ENCODE results near the gene GPR146. TPM values are rescaled to one million over a fixed set of nuclear protein-coding genes. Genes with fewer than 3 reads are reported as not detected.
A peak's percentile ranks its signal among the peaks of the same experiment; 100 is the strongest.

The GPR146 gene
- total and polyA plus RNA-seq, 2 of the 13 experiments (the other 11 are each of a cell fraction or from before 2014, with no cell fraction given): 2.0 to 15.9 TPM

- peak; percentile 90 for TF ChIP-seq ZBTB33 (CRISPR knock-in tag; IDR thresholded peaks at IDR 0.05)
- TF ChIP-seq ZNF597 (CRISPR knock-in tag; IDR thresholded peaks at IDR 0.05): no peak
- TF ChIP-seq CSRNP1 (CRISPR knock-in tag; IDR thresholded peaks at IDR 0.05): no peak; the same call in 1 of the 2 replicates
- TF ChIP-seq IKZF5 (CRISPR knock-in tag; IDR thresholded peaks at IDR 0.05): peak; percentile 90
- TF ChIP-seq IRX3 (CRISPR knock-in tag; IDR thresholded peaks at IDR 0.05; ENCODE audit: borderline replicate concordance, low read depth): 0 out of 2 replicates have a peak, but pooled peaks have one; percentile 30
- TF ChIP-seq ZNF3 (CRISPR knock-in tag; IDR thresholded peaks at IDR 0.05): no peak
- TF ChIP-seq CBX1 (IDR thresholded peaks at IDR 0.05; ENCODE audit: low read depth): peak; percentile 32
- TF ChIP-seq FIP1L1 (IDR thresholded peaks at IDR 0.05; ENCODE audit: borderline replicate concordance, insufficient read depth, low read depth, low read length): no peak
- TF ChIP-seq TAF1 (CRISPR knock-in tag; IDR thresholded peaks at IDR 0.05): peak; percentile 27; the same call in 1 of the 2 replicates
- TF ChIP-seq, protein P1, sequence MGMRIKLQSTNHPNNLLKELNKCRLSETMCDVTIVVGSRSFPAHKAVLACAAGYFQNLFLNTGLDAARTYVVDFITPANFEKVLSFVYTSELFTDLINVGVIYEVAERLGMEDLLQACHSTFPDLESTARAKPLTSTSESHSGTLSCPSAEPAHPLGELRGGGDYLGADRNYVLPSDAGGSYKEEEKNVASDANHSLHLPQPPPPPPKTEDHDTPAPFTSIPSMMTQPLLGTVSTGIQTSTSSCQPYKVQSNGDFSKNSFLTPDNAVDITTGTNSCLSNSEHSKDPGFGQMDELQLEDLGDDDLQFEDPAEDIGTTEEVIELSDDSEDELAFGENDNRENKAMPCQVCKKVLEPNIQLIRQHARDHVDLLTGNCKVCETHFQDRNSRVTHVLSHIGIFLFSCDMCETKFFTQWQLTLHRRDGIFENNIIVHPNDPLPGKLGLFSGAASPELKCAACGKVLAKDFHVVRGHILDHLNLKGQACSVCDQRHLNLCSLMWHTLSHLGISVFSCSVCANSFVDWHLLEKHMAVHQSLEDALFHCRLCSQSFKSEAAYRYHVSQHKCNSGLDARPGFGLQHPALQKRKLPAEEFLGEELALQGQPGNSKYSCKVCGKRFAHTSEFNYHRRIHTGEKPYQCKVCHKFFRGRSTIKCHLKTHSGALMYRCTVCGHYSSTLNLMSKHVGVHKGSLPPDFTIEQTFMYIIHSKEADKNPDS (CRISPR knock-in tag; IDR thresholded peaks at IDR 0.05): no peak
- TF ChIP-seq MED1 (CRISPR knock-in tag; IDR thresholded peaks at IDR 0.05): peak; percentile 74; the same call in 1 of the 2 replicates
- peak; percentile 85 for TF ChIP-seq ATF7-NPFF (CRISPR knock-in tag; IDR thresholded peaks at IDR 0.05; ENCODE audit: low read depth)
- TF ChIP-seq ZFY (CRISPR knock-in tag; IDR thresholded peaks at IDR 0.05): 0 out of 2 replicates have a peak, but pooled peaks have one; percentile 31
- TF ChIP-seq, protein P2, sequence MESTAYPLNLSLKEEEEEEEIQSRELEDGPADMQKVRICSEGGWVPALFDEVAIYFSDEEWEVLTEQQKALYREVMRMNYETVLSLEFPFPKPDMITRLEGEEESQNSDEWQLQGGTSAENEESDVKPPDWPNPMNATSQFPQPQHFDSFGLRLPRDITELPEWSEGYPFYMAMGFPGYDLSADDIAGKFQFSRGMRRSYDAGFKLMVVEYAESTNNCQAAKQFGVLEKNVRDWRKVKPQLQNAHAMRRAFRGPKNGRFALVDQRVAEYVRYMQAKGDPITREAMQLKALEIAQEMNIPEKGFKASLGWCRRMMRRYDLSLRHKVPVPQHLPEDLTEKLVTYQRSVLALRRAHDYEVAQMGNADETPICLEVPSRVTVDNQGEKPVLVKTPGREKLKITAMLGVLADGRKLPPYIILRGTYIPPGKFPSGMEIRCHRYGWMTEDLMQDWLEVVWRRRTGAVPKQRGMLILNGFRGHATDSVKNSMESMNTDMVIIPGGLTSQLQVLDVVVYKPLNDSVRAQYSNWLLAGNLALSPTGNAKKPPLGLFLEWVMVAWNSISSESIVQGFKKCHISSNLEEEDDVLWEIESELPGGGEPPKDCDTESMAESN (CRISPR knock-in tag; conservative IDR thresholded peaks at IDR 0.05): peak; percentile 84
- TF ChIP-seq KDM5B (CRISPR knock-in tag; IDR thresholded peaks at IDR 0.05; ENCODE audit: borderline replicate concordance): peak; percentile 61
- no peak for TF ChIP-seq CCAR2 (optimal IDR thresholded peaks at IDR 0.05; ENCODE audit: low read depth, low read length)
- no peak for TF ChIP-seq ZSCAN12 (CRISPR knock-in tag; IDR thresholded peaks at IDR 0.05)
- no peak for TF ChIP-seq ZNF10 (CRISPR knock-in tag; IDR thresholded peaks at IDR 0.05; ENCODE audit: borderline replicate concordance, low read depth)
Measured at GRCh38 chr7:1092806-1093501, 48.6 kb downstream of the GPR146 start (continued).

All from HepG2 (cell line).